Panc1 (cell line): ENCODE measurements around the gene MAP2K5.

ENCODE experiments used
- SIN3A ChIP-seq: IDR thresholded peaks from 2 replicates; pipeline ENCODE4 v1.6.1; 2012; ENCODE audit warnings: low read depth, mild to moderate bottlenecking, low read length, moderate library complexity, borderline replicate concordance; ENCODE audit not compliant: insufficient read depth
- TF ChIP-seq, protein P1 (sequence below): fragments of 450-650 bp; IDR thresholded peaks from 2 replicates; pipeline ENCODE4 v1.5.1; 2017; ENCODE audit warnings: mild to moderate bottlenecking

DNA sequence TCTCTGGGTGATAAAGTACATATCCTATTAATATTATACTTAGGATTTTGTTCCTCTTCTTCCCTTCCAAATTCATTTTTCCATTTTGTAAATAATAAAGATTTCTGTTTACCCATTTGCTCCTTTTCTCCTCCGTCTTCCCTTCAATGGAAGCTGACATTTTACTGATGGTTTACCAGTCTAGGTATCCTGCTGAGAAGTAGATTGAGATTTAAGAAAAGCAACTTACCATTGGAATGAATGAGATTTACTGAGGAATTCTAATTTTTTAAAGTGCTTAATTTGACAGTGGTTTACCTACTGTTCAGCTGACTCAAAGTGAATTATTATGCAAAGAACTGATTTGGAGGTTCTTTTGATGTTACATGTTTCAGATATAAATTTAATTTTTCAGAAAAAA lies 19.2 kb upstream of the MAP2K5 start:
- no peak for TF ChIP-seq SIN3A
- TF ChIP-seq, protein P1, sequence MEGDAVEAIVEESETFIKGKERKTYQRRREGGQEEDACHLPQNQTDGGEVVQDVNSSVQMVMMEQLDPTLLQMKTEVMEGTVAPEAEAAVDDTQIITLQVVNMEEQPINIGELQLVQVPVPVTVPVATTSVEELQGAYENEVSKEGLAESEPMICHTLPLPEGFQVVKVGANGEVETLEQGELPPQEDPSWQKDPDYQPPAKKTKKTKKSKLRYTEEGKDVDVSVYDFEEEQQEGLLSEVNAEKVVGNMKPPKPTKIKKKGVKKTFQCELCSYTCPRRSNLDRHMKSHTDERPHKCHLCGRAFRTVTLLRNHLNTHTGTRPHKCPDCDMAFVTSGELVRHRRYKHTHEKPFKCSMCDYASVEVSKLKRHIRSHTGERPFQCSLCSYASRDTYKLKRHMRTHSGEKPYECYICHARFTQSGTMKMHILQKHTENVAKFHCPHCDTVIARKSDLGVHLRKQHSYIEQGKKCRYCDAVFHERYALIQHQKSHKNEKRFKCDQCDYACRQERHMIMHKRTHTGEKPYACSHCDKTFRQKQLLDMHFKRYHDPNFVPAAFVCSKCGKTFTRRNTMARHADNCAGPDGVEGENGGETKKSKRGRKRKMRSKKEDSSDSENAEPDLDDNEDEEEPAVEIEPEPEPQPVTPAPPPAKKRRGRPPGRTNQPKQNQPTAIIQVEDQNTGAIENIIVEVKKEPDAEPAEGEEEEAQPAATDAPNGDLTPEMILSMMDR: no peak
